PC-3 (cell line): ENCODE data around the gene UGT1A4. TPM values are rescaled to one million over a fixed set of nuclear protein-coding genes. Genes with fewer than 3 reads are reported as not detected.

ENCODE experiments used
- ATAC-seq: fragments of 200-7000 bp; cut with Tn5 transposase; 2 replicates; pipeline ENCODE4 v1.9.1; 2020; ENCODE audit warnings: mild to moderate bottlenecking, moderate library complexity
- BruUV-seq: library from RNA; stranded (reverse); fragments of 400-500 nt; replicated peaks from 2 replicates; lab custom pipeline; 2021; lab: Mats Ljungman, UMichigan
- CTCF ChIA-PET: fragments of 300-600 bp; sonication (Branson Sonifier 250); formaldehyde crosslinking; loops from one replicate; lab custom pipeline; 2022; ENCODE audit warnings: antibody characterized with exemption; lab: Charles Lee
- POLR2A ChIA-PET: fragments of 300-600 bp; sonication (Branson Sonifier 250); formaldehyde crosslinking; loops from one replicate; lab custom pipeline; 2022; ENCODE audit warnings: antibody characterized with exemption; ENCODE audit not compliant: unreplicated experiment; lab: Charles Lee
- DNase-seq: peaks from one replicate; pipeline ENCODE4 v3.0.0-alpha.2; 2015
- H2AFZ ChIP-seq: fragments of 300-600 bp; sonication (generic); 2 replicates; pipeline ENCODE4 v1.6.0; 2016; ENCODE audit warnings: antibody characterized with exemption, low read length
- H3F3A ChIP-seq: fragments of 300-600 bp; sonication (generic); one replicate; pipeline ENCODE4 v1.6.0; 2017; ENCODE audit warnings: antibody characterized with exemption, low read length, control low read depth, mild to moderate bottlenecking; ENCODE audit not compliant: unreplicated experiment
- H3K27ac ChIP-seq: fragments of 300-600 bp; sonication (generic); 2 replicates; pipeline ENCODE4 v1.5.1; 2016; ENCODE audit warnings: mild to moderate bottlenecking, low read length
- H3K27me3 ChIP-seq: fragments of 300-600 bp; sonication (generic); 2 replicates; pipeline ENCODE4 v1.6.1; 2016; ENCODE audit warnings: low read length, mixed read lengths
- H3K36me3 ChIP-seq: fragments of 300-600 bp; sonication (generic); 2 replicates; pipeline ENCODE4 v1.6.1; 2016; ENCODE audit warnings: low read depth, mixed run types, low read length, mixed read lengths
- H3K4me1 ChIP-seq: fragments of 300-600 bp; sonication (generic); 2 replicates; pipeline ENCODE4 v1.5.1; 2016; ENCODE audit warnings: low read length; ENCODE audit not compliant: insufficient read depth
- H3K4me2 ChIP-seq: fragments of 300-600 bp; sonication (generic); 2 replicates; pipeline ENCODE4 v1.6.0; 2016; ENCODE audit warnings: low read length
- H3K4me3 ChIP-seq: fragments of 300-600 bp; sonication (generic); 2 replicates; pipeline ENCODE4 v1.5.1; 2016; ENCODE audit warnings: mild to moderate bottlenecking, low read length, mixed read lengths
- H3K79me2 ChIP-seq: fragments of 300-600 bp; sonication (generic); 2 replicates; pipeline ENCODE4 v1.6.1; 2017; ENCODE audit warnings: low read length, mixed read lengths
- H3K9ac ChIP-seq: fragments of 300-600 bp; sonication (generic); 2 replicates; pipeline ENCODE4 v1.6.0; 2016; ENCODE audit warnings: mild to moderate bottlenecking, low read length
- H3K9me2 ChIP-seq: fragments of 300-600 bp; sonication (generic); replicated peaks from 2 replicates; pipeline ENCODE4 v1.6.1; 2016; ENCODE audit warnings: mixed run types, low read length, mixed read lengths
- H3K9me3 ChIP-seq: fragments of 300-600 bp; sonication (generic); 2 replicates; pipeline ENCODE4 v1.6.1; 2016; ENCODE audit warnings: low read length, mixed read lengths
- H4K20me1 ChIP-seq: fragments of 300-600 bp; sonication (generic); 2 replicates; pipeline ENCODE4 v1.6.1; 2016; ENCODE audit warnings: low read length, mixed read lengths
- CTCF ChIP-seq: fragments of 300-600 bp; sonication (generic); conservative IDR thresholded peaks from 2 replicates; pipeline ENCODE4 v1.5.1; 2017; ENCODE audit warnings: antibody characterized with exemption, low read depth, mild to moderate bottlenecking, low read length
- EZH2 ChIP-seq: fragments of 300-600 bp; sonication (generic); IDR thresholded peaks from one replicate; pipeline ENCODE4 v1.6.1; 2017; ENCODE audit warnings: antibody characterized with exemption, mild to moderate bottlenecking, low read length; ENCODE audit not compliant: unreplicated experiment
- EZH2phosphoT487 ChIP-seq: fragments of 300-600 bp; sonication (generic); IDR thresholded peaks from 2 replicates; pipeline ENCODE4 v1.6.1; 2018; ENCODE audit warnings: mild to moderate bottlenecking, antibody characterized with exemption, low read length, borderline replicate concordance
- intact Hi-C: fragments of 100-400 bp; cut with micrococcal nuclease; formaldehyde crosslinking; loops from 2 replicates; pipeline ENCODE4 v1.9.0; 2023
- total RNA-seq: library from RNA; depleted of rRNA; stranded (reverse); fragments of >200 nt; gene quantifications from 2 replicates; pipeline ENCODE4 v1.2.3, GENCODE V29; 2014

UGT1A4 gene
- total RNA-seq, 1 experiment from 2014 or later: not detected

DNA sequence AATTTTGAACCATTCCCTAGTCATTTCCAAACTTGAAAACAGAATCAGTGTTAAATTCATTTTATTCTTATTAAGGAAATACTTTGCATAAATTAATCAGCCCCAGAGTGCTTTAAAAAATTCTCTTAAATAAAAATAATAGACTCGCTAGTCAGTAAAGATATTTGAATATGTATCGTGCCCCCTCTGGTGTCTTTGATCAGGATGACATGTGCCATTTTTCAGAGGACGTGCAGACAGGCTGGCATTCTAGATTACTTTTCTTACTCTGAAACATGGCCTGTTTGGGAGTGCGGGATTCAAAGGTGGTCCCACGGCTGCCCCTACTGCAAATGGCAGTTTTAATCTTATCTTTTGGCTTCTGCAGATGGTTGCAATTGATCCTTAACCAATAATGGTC lies 54.0 kb downstream of the UGT1A4 start:
- Histone ChIP-seq H3K9me2 (no peaks in the 10 kb centered on the region), H3K27ac (no peak overlapping the region), H3F3A (no peaks in the 10 kb centered on the region), H3K36me3 (no peaks in the 10 kb centered on the region), H3K4me2 (no peak overlapping the region), H4K20me1 (no peaks in the 10 kb centered on the region), H2AFZ (no peak overlapping the region), H3K79me2 (no peaks in the 10 kb centered on the region), H3K9ac (no peak overlapping the region), H3K9me3 (no peaks in the 10 kb centered on the region), H3K4me3 (no peak overlapping the region), H3K27me3 (no peaks in the 10 kb centered on the region), H3K4me1 (no peaks in the 10 kb centered on the region)
- no peak for ATAC-seq
- intact Hi-C loops: no loop called here
- CTCF ChIA-PET: no interaction called here
- DNase-seq: no peak
- POLR2A ChIA-PET: no interaction called here
- no TSS peak for BruUV-seq
- TF ChIP-seq CTCF (no peak), EZH2phosphoT487 (no peak), EZH2 (no peak)

- Histone ChIP-seq H4K20me1 (no peaks in the 10 kb centered on the region), H3K9me2 (no peaks in the 10 kb centered on the region), H3K9ac (no peak overlapping the region), H3K27me3 (no peaks in the 10 kb centered on the region), H3K4me1 (no peaks in the 10 kb centered on the region), H3F3A (no peaks in the 10 kb centered on the region), H3K79me2 (no peaks in the 10 kb centered on the region), H3K4me3 (no peak overlapping the region), H3K9me3 (no peaks in the 10 kb centered on the region), H2AFZ (no peak overlapping the region), H3K27ac (no peak overlapping the region), H3K4me2 (no peak overlapping the region), H3K36me3 (no peaks in the 10 kb centered on the region)
- no peak for ATAC-seq
- ChIA-PET CTCF (no interaction called here), POLR2A (no interaction called here)
- DNase-seq: no peak
- TF ChIP-seq EZH2phosphoT487 (no peak), CTCF (no peak), EZH2 (no peak)
- intact Hi-C loops: no loop called here
- BruUV-seq: no TSS peak
Observed at GRCh38 chr2:233773854-233774253, 55.3 kb downstream of the UGT1A4 start.

- no peak overlapping the region for H3K4me3 ChIP-seq
- H3K79me2 ChIP-seq: no peaks in the 10 kb centered on the region
- ChIA-PET CTCF (no interaction called here), POLR2A (interaction anchor here (0.6 kb wide), 1 partner anchor 1507 kb away, joined by 6 read pairs; no protein-coding TSS in a partner anchor)
- no peak overlapping the region for H3K9ac ChIP-seq
- no peaks in the 10 kb centered on the region for H3K36me3 ChIP-seq
- H3K27ac ChIP-seq: no peak overlapping the region
- TF ChIP-seq CTCF: no peak
- no peak for TF ChIP-seq EZH2
- no peak for TF ChIP-seq EZH2phosphoT487
- no peaks in the 10 kb centered on the region for H3K9me3 ChIP-seq
- H3K4me1 ChIP-seq: no peaks in the 10 kb centered on the region
- no peaks in the 10 kb centered on the region for H3F3A ChIP-seq
- no peaks in the 10 kb centered on the region for H3K9me2 ChIP-seq
- ATAC-seq (no peak), DNase-seq (no peak)
- H3K4me2 ChIP-seq: no peak overlapping the region
- no TSS peak for BruUV-seq
- H3K27me3 ChIP-seq: no peaks in the 10 kb centered on the region
- intact Hi-C loops: no loop called here
- H4K20me1 ChIP-seq: no peaks in the 10 kb centered on the region
- no peak overlapping the region for H2AFZ ChIP-seq
Observed at GRCh38 chr2:233775414-233775813, 56.9 kb downstream of the UGT1A4 start.
